Activated CD8-positive, alpha-beta T cell treated with anti-CD3 and anti-CD28 coated beads for 36 hours (primary cell): Measurements from ENCODE around the gene CCL25. TPM values are rescaled to one million over a fixed set of nuclear protein-coding genes. Genes with fewer than 3 reads are reported as not detected.

Experiments used
- ATAC-seq: fragments of 200-7000 bp; cut with Tn5 transposase; one replicate; pipeline ENCODE4 v1.10.0; 2021; ENCODE audit warnings: mild to moderate bottlenecking, moderate library complexity
- CTCF ChIA-PET: fragments of 350-600 bp; sonication (Branson Sonifier 250); formaldehyde crosslinking; loops from one replicate; lab custom pipeline; 2021; ENCODE audit warnings: antibody characterized with exemption; lab: Charles Lee
- POLR2A ChIA-PET: fragments of 350-600 bp; sonication (Branson Sonifier 250); formaldehyde crosslinking; loops from one replicate; lab custom pipeline; 2021; ENCODE audit warnings: antibody characterized with exemption; lab: Charles Lee
- DNase-seq: peaks from one replicate; pipeline ENCODE4 v3.0.0-alpha.2; 2020
- H3K27ac Mint-ChIP-seq: one replicate; pipeline ENCODE4 v1.8.0; 2021; ENCODE audit warnings: mild to moderate bottlenecking, mixed read lengths
- H3K27me3 Mint-ChIP-seq: one replicate; pipeline ENCODE4 v1.8.0; 2021; ENCODE audit warnings: mixed read lengths
- H3K36me3 Mint-ChIP-seq: one replicate; pipeline ENCODE4 v1.8.0; 2021; ENCODE audit warnings: low read depth, mixed read lengths
- H3K4me1 Mint-ChIP-seq: one replicate; pipeline ENCODE4 v1.8.0; 2021; ENCODE audit warnings: low read depth, mixed read lengths
- H3K4me3 Mint-ChIP-seq: one replicate; pipeline ENCODE4 v1.8.0; 2021; ENCODE audit warnings: mild to moderate bottlenecking, moderate library complexity, mixed read lengths
- H3K9me3 Mint-ChIP-seq: one replicate; pipeline ENCODE4 v1.8.0; 2021; ENCODE audit warnings: mixed read lengths
- CTCF ChIP-seq: fragments of 200-600 bp; IDR thresholded peaks from one replicate; pipeline ENCODE4 v1.8.0; 2022; ENCODE audit warnings: antibody characterized with exemption, mild to moderate bottlenecking
- intact Hi-C: fragments of 100-400 bp; cut with micrococcal nuclease; formaldehyde crosslinking; loops from one replicate; pipeline ENCODE4 v1.10.0; 2022
- total RNA-seq, 2 experiments: library from RNA; stranded (reverse); gene quantifications; one replicate each; pipeline ENCODE4 v1.2.3, GENCODE V29; 2021

Gene CCL25
- total RNA-seq, 2 experiments from 2014 or later, result 0.29 TPM; not detected in 1

DNA sequence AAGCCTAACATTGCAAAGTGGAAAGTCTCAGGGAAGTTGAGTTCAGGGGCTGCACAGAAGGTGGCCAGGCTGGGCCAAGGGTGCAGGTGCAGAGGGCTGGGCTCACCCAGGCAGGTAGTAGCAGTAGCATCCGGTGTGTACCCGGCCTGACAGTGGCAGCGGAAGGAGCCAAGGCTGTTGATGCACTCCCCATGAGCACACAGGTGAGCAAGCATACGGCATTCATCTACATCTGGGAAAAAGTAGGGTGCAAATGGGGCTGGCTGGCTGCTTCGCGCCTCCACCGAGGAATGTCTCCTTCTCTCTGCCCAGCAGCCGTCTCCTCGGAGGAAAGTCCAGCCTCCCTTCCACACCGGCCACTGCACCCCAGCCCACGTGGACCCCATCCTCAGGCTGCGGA, 30.6 kb downstream of the CCL25 start:
- no peaks in the 10 kb centered on the region for H3K4me1 Mint-ChIP-seq
- DNase-seq (no peak), ATAC-seq (no peak)
- ChIA-PET POLR2A (interaction anchor here (0.6 kb wide), 1 partner anchor 437 kb away, joined by 4 read pairs; no protein-coding TSS in a partner anchor), CTCF (no interaction called here)
- TF ChIP-seq CTCF, result no peak
- intact Hi-C loops, result no loop called here
- H3K9me3 Mint-ChIP-seq, result no peaks in the 10 kb centered on the region
- no peak overlapping the region for H3K4me3 Mint-ChIP-seq
- no peaks in the 10 kb centered on the region for H3K36me3 Mint-ChIP-seq
- H3K27me3 Mint-ChIP-seq, result no peaks in the 10 kb centered on the region
- no peak overlapping the region for H3K27ac Mint-ChIP-seq

- TF ChIP-seq CTCF, result no peak
- Mint-ChIP-seq H3K27me3 (no peaks in the 10 kb centered on the region), H3K4me3 (no peak overlapping the region), H3K9me3 (no peaks in the 10 kb centered on the region), H3K36me3 (no peaks in the 10 kb centered on the region), H3K4me1 (no peaks in the 10 kb centered on the region), H3K27ac (no peak overlapping the region)
- ChIA-PET CTCF (no interaction called here), POLR2A (no interaction called here)
- no peak for DNase-seq
- ATAC-seq, result no peak
- intact Hi-C loops, result no loop called here
Measured at GRCh38 chr19:8084152-8084551, 31.6 kb downstream of the CCL25 start.

GRCh38 chr19:8085598-8086408, 33.2 kb downstream of the CCL25 start:
- intact Hi-C loops, result no loop called here
- no peak for TF ChIP-seq CTCF
- ChIA-PET POLR2A (no interaction called here), CTCF (no interaction called here)
- DNase-seq, result no peak
- Mint-ChIP-seq H3K27me3 (no peaks in the 10 kb centered on the region), H3K4me1 (no peaks in the 10 kb centered on the region), H3K9me3 (peaks cover 2% of the 10 kb centered on the region), H3K4me3 (no peak overlapping the region), H3K27ac (no peak overlapping the region), H3K36me3 (no peaks in the 10 kb centered on the region)
- no peak for ATAC-seq

DNA sequence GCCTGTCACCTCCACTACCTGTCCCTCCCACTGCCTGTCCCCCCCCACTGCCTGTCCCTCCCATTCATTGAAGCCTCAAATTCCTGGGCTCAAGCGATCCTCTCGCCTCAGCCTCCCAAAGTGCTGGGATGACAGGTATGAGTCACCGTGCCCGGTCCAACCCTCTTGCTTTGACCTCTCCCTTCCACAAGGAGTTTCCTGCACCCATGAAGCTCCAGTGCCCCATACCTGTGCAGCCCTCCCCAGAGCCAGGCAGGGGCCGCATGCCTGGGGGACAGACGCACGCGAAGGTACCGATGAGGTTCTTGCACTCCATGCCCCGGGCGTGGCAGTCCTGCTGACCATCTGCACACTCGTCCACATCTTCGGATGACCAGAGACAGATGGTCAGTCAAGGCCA, 34.3 kb downstream of the CCL25 start:
- CTCF ChIA-PET, result no interaction called here
- POLR2A ChIA-PET, result no interaction called here

More for the DNA sequence above, 34.3 kb downstream of the CCL25 start:
- Mint-ChIP-seq H3K27ac (no peak overlapping the region), H3K4me3 (no peak overlapping the region), H3K4me1 (no peaks in the 10 kb centered on the region), H3K27me3 (no peaks in the 10 kb centered on the region), H3K36me3 (no peaks in the 10 kb centered on the region), H3K9me3 (peaks cover 2% of the 10 kb centered on the region)
- DNase-seq (no peak), ATAC-seq (no peak)
- intact Hi-C loops, result no loop called here
- TF ChIP-seq CTCF, result no peak
